Subcutaneous adipose tissue (tissue), 4 donors: ENCODE data around the gene BARX2. TPM values are rescaled to one million over a fixed set of nuclear protein-coding genes. Genes with fewer than 3 reads are reported as not detected.

Experiments used
- total RNA-seq, 4 donors: library from RNA; depleted of rRNA; stranded (reverse); fragments of >200 nt; gene quantifications; one replicate each; pipeline ENCODE4 v1.1.0, GENCODE V29; 2016
- TF ChIP-seq, protein P1 (sequence below): fragments of 450-650 bp; IDR thresholded peaks from one replicate; pipeline ENCODE4 v1.5.1; 2016; ENCODE audit warnings: low read depth, mild to moderate bottlenecking, control low read depth, antibody characterized with exemption, moderate library complexity

The BARX2 gene
- total RNA-seq, 4 donors from 2014 or later, result not detected

DNA sequence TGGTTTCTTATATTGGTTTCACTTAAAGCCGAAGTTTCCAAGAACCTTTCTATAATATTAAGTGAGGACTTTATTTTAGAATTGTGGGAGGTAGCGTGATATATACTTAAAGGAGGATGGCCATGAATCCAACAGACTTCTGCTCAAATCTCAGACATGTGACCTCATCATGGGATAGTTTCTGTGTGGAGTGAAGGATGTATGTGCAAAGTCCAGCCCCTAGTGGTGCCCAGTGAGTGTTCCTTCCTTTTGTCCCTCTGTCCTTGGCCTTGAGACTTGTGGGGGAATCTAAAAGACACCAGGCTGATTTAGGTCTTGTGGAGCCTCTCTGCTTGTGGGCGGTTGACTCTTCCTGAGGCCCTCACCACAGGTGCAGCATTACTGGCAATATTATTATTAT lies 43.7 kb downstream of the BARX2 start:
- TF ChIP-seq, protein P1, sequence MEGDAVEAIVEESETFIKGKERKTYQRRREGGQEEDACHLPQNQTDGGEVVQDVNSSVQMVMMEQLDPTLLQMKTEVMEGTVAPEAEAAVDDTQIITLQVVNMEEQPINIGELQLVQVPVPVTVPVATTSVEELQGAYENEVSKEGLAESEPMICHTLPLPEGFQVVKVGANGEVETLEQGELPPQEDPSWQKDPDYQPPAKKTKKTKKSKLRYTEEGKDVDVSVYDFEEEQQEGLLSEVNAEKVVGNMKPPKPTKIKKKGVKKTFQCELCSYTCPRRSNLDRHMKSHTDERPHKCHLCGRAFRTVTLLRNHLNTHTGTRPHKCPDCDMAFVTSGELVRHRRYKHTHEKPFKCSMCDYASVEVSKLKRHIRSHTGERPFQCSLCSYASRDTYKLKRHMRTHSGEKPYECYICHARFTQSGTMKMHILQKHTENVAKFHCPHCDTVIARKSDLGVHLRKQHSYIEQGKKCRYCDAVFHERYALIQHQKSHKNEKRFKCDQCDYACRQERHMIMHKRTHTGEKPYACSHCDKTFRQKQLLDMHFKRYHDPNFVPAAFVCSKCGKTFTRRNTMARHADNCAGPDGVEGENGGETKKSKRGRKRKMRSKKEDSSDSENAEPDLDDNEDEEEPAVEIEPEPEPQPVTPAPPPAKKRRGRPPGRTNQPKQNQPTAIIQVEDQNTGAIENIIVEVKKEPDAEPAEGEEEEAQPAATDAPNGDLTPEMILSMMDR, result no peak

DNA sequence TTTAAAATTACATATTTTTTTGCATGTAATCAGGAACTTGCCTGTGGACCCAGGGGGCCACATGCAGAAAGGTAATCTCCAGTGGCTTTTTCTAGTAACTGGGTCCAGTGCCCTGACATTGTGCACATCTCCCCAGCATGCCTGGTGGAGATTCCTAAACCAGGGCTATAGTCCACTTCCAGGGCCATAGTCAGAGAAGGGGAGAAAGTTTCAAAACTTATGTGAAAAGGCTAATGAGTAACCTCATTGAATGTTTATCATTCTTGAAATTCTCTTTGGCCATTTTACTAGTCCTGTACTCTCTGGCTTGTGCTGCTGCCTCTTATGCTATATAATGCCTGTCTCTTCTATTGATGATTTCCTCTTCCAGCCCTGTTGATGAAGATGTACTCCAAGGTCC lies 47.8 kb downstream of the BARX2 start:
- TF ChIP-seq, protein P1, result no peak

DNA sequence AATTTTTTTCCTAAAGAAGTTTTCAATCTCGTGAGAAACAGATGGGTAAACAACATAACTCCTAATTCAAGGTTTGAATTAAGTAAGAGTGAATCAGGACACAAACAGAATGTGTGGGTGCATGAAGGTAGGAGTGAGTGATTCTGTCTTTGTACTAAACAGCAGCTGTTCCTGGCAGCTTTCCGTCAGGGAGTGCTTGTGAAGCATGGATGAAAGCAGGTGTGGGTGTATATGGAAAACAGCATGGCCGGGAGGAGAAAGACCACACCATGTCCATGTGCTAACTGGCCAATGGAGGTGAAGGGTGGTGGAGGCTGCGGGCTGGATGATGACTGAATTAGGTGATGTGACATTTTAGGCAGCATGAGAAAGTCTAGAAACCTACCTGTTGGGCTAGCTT lies 49.6 kb downstream of the BARX2 start:
- TF ChIP-seq, protein P1, result no peak

DNA sequence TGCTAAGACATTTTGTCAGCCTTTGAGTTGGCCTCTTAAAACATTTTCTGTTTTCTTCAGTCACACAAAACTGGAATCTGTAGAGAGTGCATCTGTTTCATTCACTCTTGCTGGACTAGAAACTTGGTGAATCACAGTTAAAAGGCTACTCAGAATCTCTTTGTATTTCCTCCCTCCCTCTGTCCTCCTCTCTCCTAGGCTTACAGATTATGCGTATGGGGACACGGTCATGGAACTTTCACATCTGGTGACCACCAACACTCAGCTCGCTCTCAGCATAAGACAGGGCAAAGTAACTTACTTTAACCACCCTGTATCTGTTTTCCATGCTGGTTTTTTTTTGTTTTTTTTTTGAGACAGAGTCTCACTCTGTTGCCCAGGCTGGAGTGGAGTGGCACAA lies 50.4 kb downstream of the BARX2 start:
- TF ChIP-seq, protein P1, result no peak

DNA sequence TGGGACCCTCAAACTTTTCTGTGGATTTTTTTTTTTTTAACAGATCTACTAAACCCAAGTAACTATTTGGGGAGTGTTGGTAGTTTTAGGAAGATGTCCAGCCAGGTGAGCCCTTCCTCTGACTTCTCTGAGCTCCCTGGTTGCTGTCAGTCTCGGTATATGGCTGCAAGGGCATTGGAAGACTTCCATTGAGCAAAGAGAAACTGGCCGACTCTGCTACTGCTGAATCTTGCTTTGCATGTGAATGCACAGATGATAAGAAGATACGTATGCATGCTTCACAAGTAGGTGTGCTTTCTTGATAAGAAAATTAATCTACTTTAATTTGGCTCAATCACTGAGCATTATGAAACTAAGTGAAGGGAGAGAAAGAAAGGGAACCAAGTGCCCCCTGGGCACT lies 51.1 kb downstream of the BARX2 start:
- TF ChIP-seq, protein P1, result no peak

DNA sequence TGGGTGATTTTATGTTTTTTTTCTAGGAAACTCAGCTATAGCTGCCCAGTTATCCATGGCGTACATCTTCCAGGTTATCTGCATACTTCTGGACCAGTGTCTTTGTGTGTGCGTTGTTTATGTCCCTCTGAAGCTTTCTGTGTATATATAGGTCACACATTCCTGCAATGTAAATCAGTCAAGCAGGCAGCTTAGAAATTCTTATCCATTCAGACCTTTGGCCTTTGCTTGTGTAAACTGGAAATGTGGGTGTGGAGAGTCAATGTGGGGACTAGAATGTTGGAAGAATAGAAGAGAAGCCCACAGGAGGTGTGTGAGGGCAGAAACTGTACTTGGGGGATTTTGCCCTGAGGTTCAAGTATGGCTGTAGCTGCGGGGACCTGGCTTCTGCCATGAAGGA lies 51.7 kb downstream of the BARX2 start:
- TF ChIP-seq, protein P1, result no peak

DNA sequence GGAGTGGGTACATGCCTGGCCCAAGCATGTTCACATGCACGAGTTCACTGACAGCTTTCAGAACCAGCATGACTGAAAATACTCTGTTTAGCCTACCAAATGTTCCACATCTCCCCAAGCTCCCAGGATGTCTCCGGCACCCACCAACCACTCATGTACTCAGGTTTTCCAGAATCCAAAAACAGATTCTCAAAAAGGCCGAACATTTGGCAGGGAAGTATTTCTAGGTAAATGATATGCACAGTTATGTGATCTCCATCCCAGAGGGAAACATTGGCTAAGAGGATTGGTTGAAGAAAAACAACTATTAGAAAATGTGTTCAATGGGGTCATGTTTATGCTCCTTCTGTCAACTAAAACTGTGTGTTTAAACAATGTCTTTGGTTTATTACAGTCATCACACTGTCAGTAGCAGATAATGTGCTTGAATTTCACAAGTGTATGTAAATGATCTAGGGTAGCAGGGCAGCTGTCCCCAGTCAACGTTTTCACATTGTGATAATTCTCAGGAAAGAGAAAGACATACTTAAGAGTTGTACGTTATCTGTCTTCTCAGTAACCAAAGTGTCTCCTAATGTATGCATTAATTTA lies 52.3 kb downstream of the BARX2 start:
- TF ChIP-seq, protein P1, result no peak

DNA sequence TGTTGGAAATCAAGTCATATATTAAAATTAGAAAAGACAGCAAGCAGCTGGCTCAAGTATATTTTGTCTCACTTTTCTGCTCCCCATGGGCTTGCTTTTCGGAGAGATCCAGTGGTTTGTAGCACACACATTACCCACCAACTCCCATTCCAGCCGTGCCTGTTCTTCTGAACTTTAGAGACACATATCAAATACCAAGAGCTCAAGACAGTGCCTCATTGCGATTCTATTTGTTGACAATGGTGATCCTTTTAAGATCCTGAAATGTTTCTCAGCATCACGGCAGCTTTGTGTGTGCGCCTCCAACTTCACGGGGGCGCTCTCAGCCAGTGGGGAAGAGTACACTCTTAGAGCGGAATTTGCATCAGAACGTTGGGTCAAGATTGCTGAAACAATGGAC lies 52.9 kb downstream of the BARX2 start:
- TF ChIP-seq, protein P1, result no peak
